Measurements from ENCODE around the gene CEP131. TPM values are rescaled to one million over a fixed set of nuclear protein-coding genes. Genes with fewer than 3 reads are reported as not detected.

Gene CEP131
- total and polyA plus RNA-seq, 2 donors (not counting 3 experiments of a cell fraction or from before 2014, with no cell fraction given): 5.3 to 17.9 TPM

DNA sequence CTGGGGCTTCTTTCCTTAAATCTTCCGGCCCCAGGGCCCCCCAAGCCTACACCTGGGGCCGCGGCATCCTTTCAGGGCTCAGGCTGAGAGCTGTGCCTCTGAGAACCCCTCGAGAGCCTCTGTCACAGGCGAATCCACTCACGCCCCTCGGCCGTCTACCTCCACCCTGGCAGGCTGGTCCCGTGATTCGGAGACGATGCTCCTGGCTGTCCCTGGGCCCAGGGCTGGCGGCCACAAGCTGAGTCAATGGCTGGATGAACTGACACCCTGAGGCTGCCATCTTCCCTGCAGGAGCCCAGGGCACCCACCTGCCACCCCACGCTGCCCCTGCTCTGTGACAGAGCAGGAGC, 11.7 kb upstream of the CEP131 start:
- Histone ChIP-seq H3K4me1 (ENCODE audit: control insufficient read depth, extremely low read depth, insufficient read depth, low read length) (no peaks in the 10 kb centered on the region), H3K9me3 (replicated peaks; ENCODE audit: control insufficient read depth, insufficient read depth, low read length) (no peaks in the 10 kb centered on the region), H3K9ac (replicated peaks; ENCODE audit: extremely low read depth, insufficient read depth, low read length) (no peak overlapping the region), H3K27ac (ENCODE audit: insufficient read depth, low read depth, low read length) (no peak overlapping the region), H3K36me3 (ENCODE audit: control insufficient read depth in 2 of 2, extremely low read depth in 1 of 2, insufficient read depth in 2 of 2, low read length in 2 of 2) (peaks cover 0 to 37% of the 10 kb centered on the region in 2 experiments), H2AFZ (ENCODE audit: low read depth, low read length) (no peak overlapping the region), H3K9me1 (replicated peaks; ENCODE audit: control insufficient read depth, extremely low read depth, insufficient read depth, low read length) (no peaks in the 10 kb centered on the region), H3K79me2 (ENCODE audit: control insufficient read depth, insufficient read depth, low read length) (peaks cover 8% of the 10 kb centered on the region), H3K4me3 (replicated peaks in 1 of 3; ENCODE audit: insufficient read depth in 1 of 3, low read depth in 1 of 3, low read length in 3 of 3) (no peak overlapping the region), H3K27me3 (ENCODE audit: control insufficient read depth in 2 of 2, insufficient read depth in 2 of 2, low read length in 2 of 2) (no peaks in the 10 kb centered on the region), H4K20me1 (replicated peaks; ENCODE audit: control insufficient read depth, extremely low read depth, insufficient read depth, low read length) (no peaks in the 10 kb centered on the region), H3K4me2 (ENCODE audit: insufficient read depth, low read length) (no peak overlapping the region)
- DNase-seq (ENCODE audit: low read depth, low spot score) (no peak), FAIRE-seq (no peak)
- no TSS peak for BruUV-seq (replicated peaks)
- intact Hi-C loops (cut with micrococcal nuclease) (no loop called here), dilution Hi-C loops (cut with MboI; ENCODE audit: extremely low pct_ligation_motif_present, low sequenced_read_pairs) (no loop called here)
- ChIA-PET POLR2A (no interaction called here), CTCF (no interaction called here)
- TF ChIP-seq POLR2A (IDR thresholded peaks at IDR 0.05; ENCODE audit: low read depth, low read length): no peak

DNA sequence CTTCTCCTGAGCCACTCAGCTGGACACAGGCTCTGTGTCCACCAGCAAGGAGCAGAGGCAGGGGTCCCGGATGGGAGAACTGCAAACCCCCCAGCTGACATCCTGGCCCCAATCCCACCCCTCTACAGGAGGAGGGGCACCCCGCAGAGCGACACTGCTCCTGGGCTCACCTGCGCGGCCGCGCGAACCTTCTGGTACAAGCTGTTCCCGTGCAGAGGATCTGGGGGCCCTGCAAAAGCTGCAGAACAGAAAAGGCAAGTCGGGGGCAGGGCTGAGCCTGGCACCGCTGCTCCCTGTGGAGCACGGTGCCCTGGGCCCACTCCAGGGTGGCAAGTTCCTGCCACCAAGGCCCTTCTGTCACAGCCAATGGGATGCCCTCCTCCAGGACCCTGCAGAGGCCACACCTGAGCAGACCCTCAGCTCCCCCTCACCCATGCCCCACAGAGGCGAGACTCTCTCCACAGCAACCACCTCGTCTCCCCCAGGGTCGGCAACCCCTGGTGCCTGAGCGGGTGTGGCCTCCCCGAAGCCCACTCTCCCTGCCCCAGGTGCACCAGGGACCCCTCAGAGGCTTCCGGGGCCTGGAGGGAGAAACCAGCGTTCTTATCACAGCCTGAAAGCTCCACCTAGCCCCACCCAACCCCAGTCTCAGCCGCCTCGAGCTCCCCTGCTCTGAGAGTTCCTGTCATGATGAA, 11.2 kb upstream of the CEP131 start:
- FAIRE-seq: no peak
- Histone ChIP-seq H3K36me3 (ENCODE audit: control insufficient read depth in 2 of 2, extremely low read depth in 1 of 2, insufficient read depth in 2 of 2, low read length in 2 of 2) (peaks cover 0 to 39% of the 10 kb centered on the region in 2 experiments), H3K27me3 (ENCODE audit: control insufficient read depth in 2 of 2, insufficient read depth in 2 of 2, low read length in 2 of 2) (no peaks in the 10 kb centered on the region), H3K9me3 (replicated peaks; ENCODE audit: control insufficient read depth, insufficient read depth, low read length) (no peaks in the 10 kb centered on the region), H3K4me1 (ENCODE audit: control insufficient read depth, extremely low read depth, insufficient read depth, low read length) (no peaks in the 10 kb centered on the region), H3K4me2 (ENCODE audit: insufficient read depth, low read length) (no peak overlapping the region), H3K9ac (replicated peaks; ENCODE audit: extremely low read depth, insufficient read depth, low read length) (no peak overlapping the region), H3K27ac (ENCODE audit: insufficient read depth, low read depth, low read length) (no peak overlapping the region), H3K9me1 (replicated peaks; ENCODE audit: control insufficient read depth, extremely low read depth, insufficient read depth, low read length) (no peaks in the 10 kb centered on the region), H2AFZ (ENCODE audit: low read depth, low read length) (no peak overlapping the region), H4K20me1 (replicated peaks; ENCODE audit: control insufficient read depth, extremely low read depth, insufficient read depth, low read length) (no peaks in the 10 kb centered on the region), H3K79me2 (ENCODE audit: control insufficient read depth, insufficient read depth, low read length) (peaks cover 5% of the 10 kb centered on the region), H3K4me3 (replicated peaks in 1 of 3; ENCODE audit: insufficient read depth in 1 of 3, low read depth in 1 of 3, low read length in 3 of 3) (no peak overlapping the region)
- POLR2A ChIA-PET: no interaction called here
- CTCF ChIA-PET: no interaction called here
- no TSS peak for BruUV-seq (replicated peaks)
- dilution Hi-C loops (cut with MboI; ENCODE audit: extremely low pct_ligation_motif_present, low sequenced_read_pairs): no loop called here
- intact Hi-C loops (cut with micrococcal nuclease): no loop called here
- TF ChIP-seq JUN (IDR thresholded peaks at IDR 0.05; ENCODE audit: borderline replicate concordance, insufficient read depth, insufficient read length, low read depth) (no peak), FOS (IDR thresholded peaks at IDR 0.05; ENCODE audit: borderline replicate concordance, insufficient read depth, low read length) (no peak), EZH2 (IDR thresholded peaks at IDR 0.05; ENCODE audit: borderline replicate concordance, low read depth, low read length, severe bottlenecking) (no peak), GATA2 (IDR thresholded peaks at IDR 0.05; ENCODE audit: insufficient read depth, insufficient read length, low read depth, low read length) (no peak), POLR2A (IDR thresholded peaks at IDR 0.05; ENCODE audit: low read depth, low read length) (no peak), POLR2AphosphoS5 (IDR thresholded peaks at IDR 0.05; ENCODE audit: insufficient read depth, low read depth, low read length) (no peak), MYC (IDR thresholded peaks at IDR 0.05; ENCODE audit: low read depth, low read length) (no peak)
- TF ChIP-seq, protein P1, sequence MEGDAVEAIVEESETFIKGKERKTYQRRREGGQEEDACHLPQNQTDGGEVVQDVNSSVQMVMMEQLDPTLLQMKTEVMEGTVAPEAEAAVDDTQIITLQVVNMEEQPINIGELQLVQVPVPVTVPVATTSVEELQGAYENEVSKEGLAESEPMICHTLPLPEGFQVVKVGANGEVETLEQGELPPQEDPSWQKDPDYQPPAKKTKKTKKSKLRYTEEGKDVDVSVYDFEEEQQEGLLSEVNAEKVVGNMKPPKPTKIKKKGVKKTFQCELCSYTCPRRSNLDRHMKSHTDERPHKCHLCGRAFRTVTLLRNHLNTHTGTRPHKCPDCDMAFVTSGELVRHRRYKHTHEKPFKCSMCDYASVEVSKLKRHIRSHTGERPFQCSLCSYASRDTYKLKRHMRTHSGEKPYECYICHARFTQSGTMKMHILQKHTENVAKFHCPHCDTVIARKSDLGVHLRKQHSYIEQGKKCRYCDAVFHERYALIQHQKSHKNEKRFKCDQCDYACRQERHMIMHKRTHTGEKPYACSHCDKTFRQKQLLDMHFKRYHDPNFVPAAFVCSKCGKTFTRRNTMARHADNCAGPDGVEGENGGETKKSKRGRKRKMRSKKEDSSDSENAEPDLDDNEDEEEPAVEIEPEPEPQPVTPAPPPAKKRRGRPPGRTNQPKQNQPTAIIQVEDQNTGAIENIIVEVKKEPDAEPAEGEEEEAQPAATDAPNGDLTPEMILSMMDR (IDR thresholded peaks at IDR 0.05; ENCODE audit: extremely low read depth in 1 of 2, insufficient read depth in 1 of 2, low read depth in 1 of 2, low read length in 2 of 2): no peak
- TF ChIP-seq, protein P2, sequence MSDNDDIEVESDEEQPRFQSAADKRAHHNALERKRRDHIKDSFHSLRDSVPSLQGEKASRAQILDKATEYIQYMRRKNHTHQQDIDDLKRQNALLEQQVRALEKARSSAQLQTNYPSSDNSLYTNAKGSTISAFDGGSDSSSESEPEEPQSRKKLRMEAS (IDR thresholded peaks at IDR 0.05; ENCODE audit: insufficient read depth, insufficient read length): no peak
- no peak for DNase-seq (ENCODE audit: low read depth, low spot score)
